B cell (primary cell): ENCODE data around the gene PSTPIP1.

Experiments
- CTCF ChIP-seq: fragments of 200-600 bp; IDR thresholded peaks from one replicate; pipeline ENCODE4 v1.8.0; 2022; ENCODE audit warnings: antibody characterized with exemption, mild to moderate bottlenecking
- EZH2 ChIP-seq: IDR thresholded peaks from 2 replicates; pipeline ENCODE4 v1.6.1; 2012; ENCODE audit warnings: borderline replicate concordance, low read depth, mild to moderate bottlenecking, moderate library complexity, low read length; ENCODE audit not compliant: insufficient read depth, poor library complexity, severe bottlenecking

GRCh38 chr15:76999996-77000395 is 5.1 kb downstream of the PSTPIP1 start:
- TF ChIP-seq CTCF (no peak), EZH2 (no peak)
